ENCODE measurements around the gene NR2C2. TPM values are rescaled to one million over a fixed set of nuclear protein-coding genes. Genes with fewer than 3 reads are reported as not detected.

NR2C2 gene
- total RNA-seq, 1 experiment from 2014 or later, result 29.2 TPM

GRCh38 chr3:14921034-14921616 is 26.3 kb upstream of the NR2C2 start:
- peak; percentile 91 for DNase-seq (ENCODE audit: low read depth)

DNA sequence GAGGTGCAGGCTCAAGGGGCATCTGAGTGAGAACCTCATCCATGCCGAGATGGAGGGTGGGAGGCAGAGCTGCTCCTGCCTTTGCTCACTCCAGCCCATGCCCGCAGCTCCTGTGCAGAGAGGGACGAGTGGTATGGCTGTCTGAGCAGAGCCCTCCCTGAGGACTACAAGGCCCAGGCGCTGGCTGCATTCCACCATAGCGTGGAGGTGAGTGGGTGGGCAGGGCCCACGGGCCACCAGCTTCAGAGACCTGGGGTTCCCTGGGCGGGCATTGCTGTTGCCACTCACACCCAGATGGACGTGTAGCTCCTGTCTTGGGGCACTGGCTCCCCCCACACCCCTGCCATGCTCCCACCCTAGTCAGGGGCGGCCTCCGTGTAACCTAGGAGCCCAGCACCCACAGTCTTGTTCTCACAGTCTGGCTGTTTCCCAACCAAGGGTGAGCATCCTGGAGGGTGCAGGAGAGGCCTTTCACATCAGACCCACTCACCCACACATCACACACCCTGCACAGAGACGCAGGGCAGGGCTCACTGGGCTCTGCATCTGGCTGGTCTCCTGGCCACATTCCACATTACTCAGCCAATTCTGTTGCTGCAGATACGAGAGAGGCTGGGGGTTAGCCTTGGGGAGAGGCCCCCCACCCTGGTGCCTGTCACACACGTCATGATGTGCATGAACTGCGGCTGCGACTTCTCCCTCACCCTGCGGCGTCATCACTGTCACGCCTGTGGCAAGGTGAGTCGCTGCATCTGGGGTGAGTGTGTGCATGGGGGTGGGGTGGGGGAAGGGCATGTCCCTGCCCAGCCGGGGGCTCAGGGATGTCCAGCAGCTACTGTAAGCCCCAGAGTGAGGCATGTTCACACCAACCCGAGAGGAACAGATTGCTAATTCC is 25.3 kb upstream of the NR2C2 start:
- peak; percentile 45 for DNase-seq (ENCODE audit: low read depth)

DNA sequence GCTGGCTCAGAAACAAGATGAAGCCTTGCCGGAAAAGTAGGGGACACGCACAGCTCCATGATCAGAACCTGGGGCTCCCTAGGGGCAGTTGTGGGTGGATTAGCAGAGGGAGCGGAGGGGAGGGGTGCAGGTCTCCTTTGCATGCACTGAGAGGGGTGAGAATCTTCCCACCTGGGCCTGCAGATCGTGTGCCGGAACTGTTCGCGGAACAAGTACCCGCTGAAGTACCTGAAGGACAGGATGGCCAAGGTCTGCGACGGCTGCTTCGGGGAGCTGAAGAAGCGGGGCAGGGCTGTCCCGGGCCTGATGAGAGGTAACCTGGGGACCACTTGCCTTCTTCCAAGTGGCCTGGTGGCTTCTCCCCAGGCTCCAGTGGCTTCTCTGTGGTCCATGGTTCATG is 24.5 kb upstream of the NR2C2 start:
- DNase-seq (ENCODE audit: low read depth), result no peak

GRCh38 chr3:14923476-14923875 is 23.9 kb upstream of the NR2C2 start:
- no peak for DNase-seq (ENCODE audit: low read depth)

DNA sequence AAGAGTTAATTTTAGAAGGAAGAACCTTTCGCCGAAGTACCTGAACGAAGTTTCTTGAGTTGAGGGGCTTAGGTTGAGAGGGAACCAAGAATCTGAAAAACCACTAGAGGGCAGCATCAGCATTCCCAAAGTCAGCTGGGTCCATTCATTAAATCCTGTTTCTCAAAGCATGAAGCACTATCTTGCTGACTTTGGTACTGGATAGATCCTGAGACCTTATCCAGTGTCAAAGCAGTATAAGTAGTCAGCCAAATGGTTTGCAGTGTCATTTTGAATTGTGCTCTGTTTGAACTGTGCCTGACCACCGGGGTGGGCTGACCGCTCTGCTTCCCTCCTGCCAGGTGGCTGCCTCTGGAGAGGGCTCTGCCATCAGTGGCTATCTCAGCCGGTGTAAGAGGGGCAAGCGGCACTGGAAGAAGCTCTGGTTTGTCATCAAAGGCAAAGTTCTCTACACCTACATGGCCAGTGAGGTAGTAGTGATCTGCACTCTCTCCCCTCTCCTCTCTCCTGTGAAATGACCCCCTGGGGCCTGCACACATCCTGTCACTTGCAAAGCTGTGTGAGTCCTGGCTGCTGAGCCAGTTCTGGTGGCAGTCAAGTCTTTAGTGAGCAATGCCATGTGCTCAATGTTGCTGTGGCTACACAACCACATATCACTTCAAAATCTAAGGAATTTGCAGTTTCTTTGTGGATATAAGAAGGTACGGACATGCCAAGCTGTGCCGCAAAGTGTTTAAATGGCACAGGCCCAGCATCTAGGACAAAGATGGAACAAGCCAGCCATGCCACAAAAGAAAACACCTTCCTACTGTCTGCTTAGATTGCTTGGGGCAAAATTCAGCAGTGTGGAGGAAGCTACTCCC is 21.4 kb upstream of the NR2C2 start:
- DNase-seq (ENCODE audit: low read depth), result peak; percentile 68

- no peak for DNase-seq (ENCODE audit: low read depth)
Observed at GRCh38 chr3:14926592-14926991, 20.8 kb upstream of the NR2C2 start.

DNA sequence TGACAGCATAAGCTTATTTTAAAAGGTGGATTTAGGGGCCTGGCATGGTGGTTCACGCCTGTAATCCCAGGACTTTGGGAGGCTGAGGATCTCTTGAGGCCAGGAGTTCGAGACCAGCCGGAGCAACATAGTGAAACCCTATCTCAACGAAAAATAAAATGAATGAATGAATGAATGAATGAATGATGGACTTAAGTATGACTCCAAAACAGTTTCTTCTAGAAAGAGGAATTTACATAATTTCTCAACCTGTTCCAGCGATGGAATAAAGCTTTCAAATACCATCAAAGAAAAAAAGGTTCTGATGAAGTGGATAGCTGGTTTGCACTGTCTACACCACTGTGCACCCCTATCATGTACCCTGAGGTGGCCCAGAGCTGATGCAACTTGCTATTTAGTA is 20.1 kb upstream of the NR2C2 start:
- no peak for DNase-seq (ENCODE audit: low read depth)

DNA sequence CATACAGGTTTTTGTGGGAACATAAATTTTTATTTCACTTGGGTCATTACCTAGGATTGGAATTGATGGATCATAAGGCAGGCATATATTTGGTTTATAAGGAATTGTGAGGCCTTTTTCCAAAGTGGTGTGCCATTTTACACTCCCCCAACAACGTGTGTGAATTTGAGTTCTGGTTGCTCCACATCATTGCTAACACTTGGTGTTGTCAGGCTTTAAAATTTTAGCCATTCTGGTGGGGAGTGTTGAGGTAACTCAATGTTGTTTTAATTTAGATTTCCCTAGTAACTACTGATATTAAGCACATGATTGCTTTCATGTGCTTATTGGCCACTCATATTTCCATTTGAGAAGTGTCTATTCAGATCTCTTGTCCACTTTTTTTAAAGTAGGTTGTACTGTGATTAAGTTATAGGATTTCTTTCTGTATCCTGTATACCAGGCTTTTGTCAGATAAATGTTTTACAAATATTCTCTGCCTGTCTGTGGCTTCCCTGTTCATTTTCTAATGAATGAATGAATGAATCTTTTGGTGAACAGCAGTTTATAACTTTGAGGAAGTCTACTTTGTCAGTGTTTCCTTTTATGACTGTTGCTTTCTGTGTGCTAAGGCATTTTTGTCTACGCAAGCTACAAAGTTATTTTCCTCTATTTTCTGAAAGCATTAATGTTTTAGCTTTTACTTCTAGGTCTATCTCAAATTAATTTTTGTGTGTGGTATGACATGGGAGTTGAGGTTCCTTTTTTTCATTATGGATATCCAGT is 17.9 kb upstream of the NR2C2 start:
- no peak for DNase-seq (ENCODE audit: low read depth)

DNA sequence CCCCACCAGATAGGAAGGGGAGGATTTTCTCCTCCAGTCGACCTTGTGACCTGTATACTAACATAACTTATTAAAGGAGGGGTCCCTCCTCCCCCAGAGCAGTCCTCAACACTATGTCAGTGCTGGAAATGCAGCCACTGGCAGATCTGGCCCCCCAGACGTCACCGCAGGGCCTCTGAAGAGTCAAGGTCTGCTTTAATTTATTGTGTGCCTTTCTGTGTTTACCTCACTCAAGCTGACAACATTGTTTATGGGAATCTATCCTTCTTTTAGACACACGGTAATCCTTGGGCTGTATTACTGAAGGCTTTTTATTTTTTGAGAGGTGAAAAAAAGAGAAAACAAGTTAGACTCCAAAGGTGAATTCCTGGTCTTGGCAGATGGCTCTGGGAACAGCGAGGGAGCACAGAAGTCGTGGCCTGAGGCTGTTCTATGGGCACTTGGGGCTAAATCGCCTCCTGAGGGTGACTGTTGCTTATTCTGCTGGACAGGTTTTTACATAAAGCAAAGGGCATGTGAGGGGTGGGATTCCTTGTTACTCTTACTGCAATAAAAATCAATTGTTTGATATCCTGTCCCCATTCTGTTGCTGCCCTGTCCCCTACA is 13.5 kb upstream of the NR2C2 start:
- DNase-seq (ENCODE audit: low read depth), result no peak

- no peak for DNase-seq (ENCODE audit: low read depth)
Observed at GRCh38 chr3:14935592-14936345, 11.6 kb upstream of the NR2C2 start.

DNA sequence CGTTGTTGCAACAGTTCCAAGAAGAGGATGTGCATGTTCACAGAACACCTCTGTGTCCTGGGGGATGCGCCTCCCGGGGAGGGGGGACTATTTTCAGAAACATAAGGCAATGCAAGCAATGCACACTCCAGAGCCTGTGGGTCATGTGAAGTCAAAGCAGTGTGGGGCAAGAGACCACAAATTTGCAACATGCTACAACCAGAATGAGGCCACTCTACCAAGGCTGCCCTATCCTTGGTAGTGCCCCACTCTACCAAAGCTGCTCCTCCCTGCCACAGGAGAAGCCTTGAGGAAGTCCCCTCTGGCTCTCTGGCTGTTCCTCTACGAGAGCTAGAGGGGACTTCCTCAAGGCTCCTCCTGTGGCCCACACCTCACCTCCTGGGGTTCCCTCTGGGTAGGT is 8.4 kb upstream of the NR2C2 start:
- DNase-seq (ENCODE audit: low read depth), result no peak

GRCh38 chr3:14941871-14942270 is 5.5 kb upstream of the NR2C2 start:
- no peak for DNase-seq (ENCODE audit: low read depth)

DNA sequence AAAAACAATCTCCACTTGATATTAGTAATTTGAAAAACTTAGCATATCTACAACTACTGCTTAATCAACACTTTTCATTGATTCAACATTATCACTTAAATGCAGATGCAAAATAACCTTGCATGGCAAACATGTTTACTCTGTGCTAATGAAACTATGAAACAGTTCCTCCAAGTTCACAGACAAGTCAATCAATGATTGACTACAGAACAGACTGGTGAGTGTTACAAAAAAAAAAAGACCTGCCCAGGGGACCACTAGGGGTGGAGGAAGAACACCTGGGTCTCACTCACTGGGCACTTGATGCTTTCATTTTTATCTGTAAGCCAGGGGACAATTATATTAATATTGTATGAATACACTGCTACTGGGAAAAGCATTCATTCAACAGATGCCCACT is 4.3 kb upstream of the NR2C2 start:
- no peak for DNase-seq (ENCODE audit: low read depth)

DNA sequence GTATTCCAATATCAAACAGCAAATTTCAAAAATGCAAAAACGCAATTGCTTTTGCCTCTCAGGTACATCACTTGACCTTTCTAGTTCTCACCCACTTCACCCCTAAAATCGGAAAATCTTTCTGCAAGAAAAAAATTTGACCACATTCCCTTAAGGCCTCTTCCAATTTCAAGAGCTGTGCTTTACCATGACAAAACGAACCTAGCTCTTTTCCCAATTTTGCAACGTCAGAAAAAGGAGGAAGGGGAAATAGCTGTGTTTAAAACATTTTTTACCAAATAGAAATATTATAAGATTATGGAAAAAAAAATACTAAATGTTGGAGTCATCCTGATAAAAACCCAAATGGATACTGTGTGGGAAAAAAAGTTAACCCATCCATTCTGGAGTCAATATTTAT is 1.1 kb upstream of the NR2C2 start:
- no peak for DNase-seq (ENCODE audit: low read depth)

DNA sequence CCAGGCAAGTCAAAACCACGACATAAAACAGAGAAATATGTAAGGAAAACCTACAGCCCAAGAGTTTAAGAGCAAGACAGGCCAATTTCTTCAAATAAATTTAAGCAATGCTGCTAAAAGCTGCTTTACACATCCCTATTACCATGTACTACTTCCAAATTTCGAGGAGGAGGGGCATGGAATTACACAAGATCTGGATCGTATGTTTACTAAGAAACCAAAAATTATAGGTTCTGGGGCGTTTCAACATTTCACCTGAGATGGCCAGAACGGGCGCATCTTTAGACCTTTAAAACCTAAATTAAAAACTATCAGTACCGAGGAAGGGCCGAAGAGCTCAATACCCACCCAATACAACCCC is 664 bp upstream of the NR2C2 start:
- no peak for DNase-seq (ENCODE audit: low read depth)

- peak; percentile 93 for DNase-seq (ENCODE audit: low read depth)
Observed at GRCh38 chr3:14947886-14948608, 664 bp downstream of the NR2C2 start.

- peak; percentile 10 for DNase-seq (ENCODE audit: low read depth)
Observed at GRCh38 chr3:14948609-14949038, 1.2 kb downstream of the NR2C2 start.

- DNase-seq (ENCODE audit: low read depth), result no peak
Observed at GRCh38 chr3:14949126-14949525, 1.7 kb downstream of the NR2C2 start.

DNA sequence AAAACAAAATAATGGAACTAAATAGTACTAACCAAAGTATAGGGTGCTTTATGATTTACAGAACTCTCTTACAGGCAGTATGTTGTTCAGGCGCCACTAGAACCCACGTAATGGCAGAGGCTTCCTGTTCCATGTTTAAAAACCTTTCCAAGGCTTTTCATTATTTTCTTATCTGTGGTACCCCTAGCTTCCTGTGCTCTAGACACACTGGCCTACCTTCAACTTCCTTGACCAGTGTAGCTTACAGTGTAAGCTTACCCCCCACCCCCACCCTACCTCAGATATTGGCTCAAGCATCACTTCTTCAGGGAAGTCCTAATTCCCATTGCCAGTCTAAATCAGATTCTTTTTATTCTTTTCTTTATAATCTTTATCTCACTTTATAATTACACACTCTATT is 2.9 kb downstream of the NR2C2 start:
- no peak for DNase-seq (ENCODE audit: low read depth)
